GM21526 (cell line): ENCODE measurements around the gene TERT.
"Not testable (repeated sequence)": the region's sequence is repeated elsewhere in the genome, so short reads cannot be mapped to it uniquely, and the experiment has no call there.

Source experiments
- ATAC-seq: cut with Tn5 transposase; IDR thresholded peaks from one replicate; pipeline ENCODE4 v1.9.1; 2021; ENCODE audit warnings: moderate library complexity; ENCODE audit not compliant: unreplicated experiment, low FRiP score

The TERT gene

GRCh38 chr5:1294835-1295649 lies at the start of gene TERT:
Gene TERT (minus strand): TSS chr5:1295068. CDS start chr5:1294989, 79 bp downstream.
- no peak for ATAC-seq

- ATAC-seq = peak; percentile 12
These were observed 49.3 kb upstream of the TERT start for GRCh38 chr5:1343931-1344901.

- ATAC-seq = no peak
These were observed 48.5 kb upstream of the TERT start for GRCh38 chr5:1343315-1343751.

GRCh38 chr5:1342711-1343110 lies 47.8 kb upstream of the TERT start:
- ATAC-seq = not testable (repeated sequence)

- no peak for ATAC-seq
These were observed 47.4 kb upstream of the TERT start for GRCh38 chr5:1342268-1342667.

- ATAC-seq = peak; percentile 36
These were observed 47.0 kb upstream of the TERT start for GRCh38 chr5:1341863-1342262.

GRCh38 chr5:1339818-1340210 lies 44.9 kb upstream of the TERT start:
- ATAC-seq = not testable (repeated sequence)

GRCh38 chr5:1339139-1339817 lies 44.4 kb upstream of the TERT start:
- ATAC-seq = not testable (repeated sequence)

GRCh38 chr5:1338506-1339070 lies 43.7 kb upstream of the TERT start:
- no peak for ATAC-seq

- no peak for ATAC-seq
These were observed 43.3 kb upstream of the TERT start for GRCh38 chr5:1338196-1338490.

GRCh38 chr5:1337489-1338195 lies 42.8 kb upstream of the TERT start:
- no peak for ATAC-seq

GRCh38 chr5:1336749-1337488 lies 42.1 kb upstream of the TERT start:
- ATAC-seq = no peak

- no peak for ATAC-seq
These were observed 41.3 kb upstream of the TERT start for GRCh38 chr5:1336106-1336561.

GRCh38 chr5:1335540-1336095 lies 40.8 kb upstream of the TERT start:
- no peak for ATAC-seq

GRCh38 chr5:1334831-1335539 lies 40.1 kb upstream of the TERT start:
- no peak for ATAC-seq

GRCh38 chr5:1333986-1334385 lies 39.1 kb upstream of the TERT start:
- no peak for ATAC-seq

- ATAC-seq = not testable (repeated sequence)
These were observed 38.4 kb upstream of the TERT start for GRCh38 chr5:1333286-1333685.

- ATAC-seq = no peak
These were observed 37.7 kb upstream of the TERT start for GRCh38 chr5:1332461-1333001.
